Epithelial cell of esophagus (primary cell): ENCODE measurements around the gene SKAP1.

Source experiments
- DNase-seq: peaks from one replicate; pipeline ENCODE4 v3.0.0; 2010; ENCODE audit warnings: low read depth
- H3K4me3 ChIP-seq: 2 replicates; pipeline ENCODE4 v1.5.1; 2011; ENCODE audit warnings: mild to moderate bottlenecking, low read length, control low read depth
- CTCF ChIP-seq: IDR thresholded peaks from 2 replicates; pipeline ENCODE4 v1.5.1; 2011; ENCODE audit warnings: low read depth, mild to moderate bottlenecking, low read length, control low read depth, inconsistent platforms; ENCODE audit not compliant: insufficient read depth; ENCODE audit errors: missing control alignments

SKAP1 gene

GRCh38 chr17:48163809-48164208, 266.2 kb downstream of the SKAP1 start:
- no peak for DNase-seq
- no peak overlapping the region for H3K4me3 ChIP-seq
- TF ChIP-seq CTCF, result no peak

GRCh38 chr17:48162946-48163506, 267.0 kb downstream of the SKAP1 start:
- no peak overlapping the region for H3K4me3 ChIP-seq
- no peak for DNase-seq
- TF ChIP-seq CTCF, result no peak

GRCh38 chr17:48162306-48162934, 267.6 kb downstream of the SKAP1 start:
- no peak overlapping the region for H3K4me3 ChIP-seq
- no peak for TF ChIP-seq CTCF

GRCh38 chr17:48161127-48161905, 268.7 kb downstream of the SKAP1 start:
- H3K4me3 ChIP-seq, result no peak overlapping the region
- no peak for DNase-seq
- TF ChIP-seq CTCF, result no peak

More at GRCh38 chr17:48162306-48162934, 267.6 kb downstream of the SKAP1 start:
- no peak for DNase-seq

GRCh38 chr17:48160177-48161081, 269.6 kb downstream of the SKAP1 start:
- no peak for TF ChIP-seq CTCF
- no peak for DNase-seq
- no peak overlapping the region for H3K4me3 ChIP-seq

GRCh38 chr17:48159232-48159631, 270.8 kb downstream of the SKAP1 start:
- TF ChIP-seq CTCF, result no peak
- no peak for DNase-seq
- no peak overlapping the region for H3K4me3 ChIP-seq
